A673 (cell line): ENCODE results near the gene GALNTL6.

ENCODE experiments used
- EZH2 ChIP-seq: fragments of 200-600 bp; sonication (generic); IDR thresholded peaks from 2 replicates; pipeline ENCODE4 v1.6.1; 2017; ENCODE audit warnings: borderline replicate concordance, low read depth, mild to moderate bottlenecking, mixed read lengths, antibody characterized with exemption, low read length; ENCODE audit not compliant: poor library complexity, severe bottlenecking
- TF ChIP-seq, protein P1 (sequence below): fragments of 300-800, 200-600 bp; sonication (generic); conservative IDR thresholded peaks from 2 replicates; pipeline ENCODE4 v1.5.1; 2017; ENCODE audit warnings: low read depth, mild to moderate bottlenecking, antibody characterized with exemption, low read length, moderate library complexity, mixed read lengths

DNA sequence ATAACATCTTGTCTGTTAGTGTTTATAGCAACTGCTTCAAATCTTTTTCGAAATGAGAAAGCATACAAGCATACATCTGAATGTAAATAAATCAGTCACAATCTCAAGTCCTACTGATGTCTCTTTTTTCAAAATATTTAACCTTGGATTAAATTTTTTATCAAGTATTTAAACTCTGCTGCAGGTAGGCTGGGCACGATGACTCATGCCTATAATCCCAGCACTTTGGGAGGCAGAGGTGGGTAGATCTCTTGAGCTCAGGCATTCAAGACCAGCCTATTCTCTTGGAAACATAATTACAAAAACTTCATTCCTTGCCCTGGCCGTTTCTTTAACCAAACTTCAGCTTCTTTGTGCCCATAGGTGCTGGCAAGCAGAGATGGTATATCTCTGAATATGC lies 815.1 kb downstream of the GALNTL6 start:
- TF ChIP-seq, protein P1, sequence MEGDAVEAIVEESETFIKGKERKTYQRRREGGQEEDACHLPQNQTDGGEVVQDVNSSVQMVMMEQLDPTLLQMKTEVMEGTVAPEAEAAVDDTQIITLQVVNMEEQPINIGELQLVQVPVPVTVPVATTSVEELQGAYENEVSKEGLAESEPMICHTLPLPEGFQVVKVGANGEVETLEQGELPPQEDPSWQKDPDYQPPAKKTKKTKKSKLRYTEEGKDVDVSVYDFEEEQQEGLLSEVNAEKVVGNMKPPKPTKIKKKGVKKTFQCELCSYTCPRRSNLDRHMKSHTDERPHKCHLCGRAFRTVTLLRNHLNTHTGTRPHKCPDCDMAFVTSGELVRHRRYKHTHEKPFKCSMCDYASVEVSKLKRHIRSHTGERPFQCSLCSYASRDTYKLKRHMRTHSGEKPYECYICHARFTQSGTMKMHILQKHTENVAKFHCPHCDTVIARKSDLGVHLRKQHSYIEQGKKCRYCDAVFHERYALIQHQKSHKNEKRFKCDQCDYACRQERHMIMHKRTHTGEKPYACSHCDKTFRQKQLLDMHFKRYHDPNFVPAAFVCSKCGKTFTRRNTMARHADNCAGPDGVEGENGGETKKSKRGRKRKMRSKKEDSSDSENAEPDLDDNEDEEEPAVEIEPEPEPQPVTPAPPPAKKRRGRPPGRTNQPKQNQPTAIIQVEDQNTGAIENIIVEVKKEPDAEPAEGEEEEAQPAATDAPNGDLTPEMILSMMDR = no peak
- TF ChIP-seq EZH2 = no peak
